NCI-H226 (cell line): Measurements from ENCODE around the gene DEPDC5.

ENCODE experiments used
- DNase-seq: peaks from one replicate; pipeline ENCODE4 v3.0.0-alpha.2; 2015

DEPDC5 gene

GRCh38 chr22:31927562-31927961, 173.7 kb downstream of the DEPDC5 start:
- no peak for DNase-seq

- DNase-seq: no peak
These were observed 175.5 kb downstream of the DEPDC5 start for GRCh38 chr22:31929167-31929930.

- no peak for DNase-seq
These were observed 179.0 kb downstream of the DEPDC5 start for GRCh38 chr22:31932863-31933262.

- no peak for DNase-seq
These were observed 179.6 kb downstream of the DEPDC5 start for GRCh38 chr22:31933406-31933805.

GRCh38 chr22:31933816-31934482, 180.1 kb downstream of the DEPDC5 start:
- DNase-seq: no peak

DNA sequence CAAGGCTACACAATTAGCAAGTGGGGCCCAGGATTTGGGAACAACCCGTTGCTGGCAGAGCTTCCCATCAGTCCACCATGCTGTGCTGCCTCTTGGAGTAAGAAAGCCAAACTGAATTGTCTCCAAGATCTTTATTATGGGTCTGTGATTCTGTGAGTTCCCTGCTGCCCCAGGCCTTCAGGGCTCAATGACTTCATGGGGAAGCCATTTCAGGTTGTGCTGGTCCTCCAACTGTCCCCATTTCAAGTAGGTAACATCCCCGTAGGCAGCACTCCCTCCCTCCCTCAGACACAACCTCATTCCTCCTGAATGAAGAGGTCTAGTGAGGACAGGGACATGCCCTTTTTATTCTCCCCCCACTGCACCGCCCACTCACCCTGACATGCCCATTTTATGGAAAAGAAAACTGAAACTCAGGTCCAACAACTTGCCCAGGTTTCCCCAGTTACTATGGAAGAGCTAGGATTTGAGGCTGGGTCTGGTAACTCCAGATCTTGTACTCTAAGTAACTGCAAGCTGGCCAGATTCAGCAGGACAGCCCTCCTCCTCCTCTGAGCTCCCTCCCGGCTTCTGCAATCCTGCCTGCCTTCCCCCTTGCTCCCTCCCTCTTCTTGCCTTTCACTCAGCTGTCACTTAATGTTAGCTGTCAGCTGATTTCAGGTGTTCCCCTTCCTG, 182.3 kb downstream of the DEPDC5 start:
- no peak for DNase-seq

- DNase-seq: no peak
These were observed 183.5 kb downstream of the DEPDC5 start for GRCh38 chr22:31937341-31937740.

- DNase-seq: no peak
These were observed 184.5 kb downstream of the DEPDC5 start for GRCh38 chr22:31938296-31938695.

DNA sequence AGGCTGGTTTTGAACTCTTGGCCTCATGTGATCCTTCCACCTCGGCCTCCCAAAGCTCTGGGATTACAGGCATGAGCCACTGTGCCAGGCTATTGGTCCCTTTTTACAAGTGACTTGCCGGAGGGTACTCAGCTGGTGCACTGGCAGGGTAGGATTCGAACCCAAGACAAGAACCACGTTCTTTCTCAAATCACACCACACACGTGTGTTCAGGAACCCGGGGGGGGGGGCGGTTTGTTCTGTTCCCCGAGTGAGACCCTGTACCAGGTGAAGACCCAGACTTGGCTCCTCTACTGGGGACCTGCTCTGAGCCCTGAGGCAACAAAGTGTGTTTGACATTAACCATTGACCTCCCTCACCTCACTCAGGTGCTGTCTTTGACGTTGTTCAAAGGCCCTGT, 186.7 kb downstream of the DEPDC5 start:
- DNase-seq: no peak

GRCh38 chr22:31942091-31942490, 188.3 kb downstream of the DEPDC5 start:
- DNase-seq: no peak

DNA sequence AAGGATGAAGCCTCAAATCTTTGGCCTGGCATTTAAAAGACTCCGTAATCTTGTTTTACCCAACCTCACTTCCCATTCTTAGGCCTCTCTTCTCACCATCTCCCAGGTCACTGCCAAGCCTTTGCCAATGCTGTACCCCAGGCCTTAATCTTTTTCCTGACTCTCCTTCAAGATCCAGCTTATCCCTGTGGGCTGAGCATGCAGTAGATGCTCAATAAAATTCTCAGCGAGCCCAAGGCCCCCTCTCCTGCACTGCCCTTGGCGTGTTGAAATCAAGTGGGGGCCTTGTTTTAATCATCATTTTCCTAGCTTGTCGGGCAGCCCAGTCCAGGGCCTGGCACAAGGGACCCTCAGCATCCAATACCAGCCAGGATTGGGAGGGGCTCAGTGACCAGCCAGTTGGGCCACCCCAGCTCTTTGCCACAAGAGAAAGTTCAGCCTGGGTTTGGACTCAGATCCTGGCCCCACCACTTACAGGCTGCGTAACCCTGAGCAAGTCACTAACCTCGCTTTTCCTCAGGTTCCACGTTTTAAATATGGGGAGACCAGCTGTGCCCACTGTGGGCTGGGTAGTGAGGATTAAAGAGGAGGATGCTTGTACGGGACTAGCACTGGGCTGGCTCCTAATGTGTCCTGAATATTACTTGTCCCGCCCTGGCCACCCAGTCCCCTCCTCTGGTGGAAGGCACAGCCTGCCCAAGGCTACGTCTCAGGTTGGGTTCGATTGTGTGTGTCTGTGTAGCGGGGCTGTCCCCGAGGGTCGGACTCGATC, 189.6 kb downstream of the DEPDC5 start:
- no peak for DNase-seq

DNA sequence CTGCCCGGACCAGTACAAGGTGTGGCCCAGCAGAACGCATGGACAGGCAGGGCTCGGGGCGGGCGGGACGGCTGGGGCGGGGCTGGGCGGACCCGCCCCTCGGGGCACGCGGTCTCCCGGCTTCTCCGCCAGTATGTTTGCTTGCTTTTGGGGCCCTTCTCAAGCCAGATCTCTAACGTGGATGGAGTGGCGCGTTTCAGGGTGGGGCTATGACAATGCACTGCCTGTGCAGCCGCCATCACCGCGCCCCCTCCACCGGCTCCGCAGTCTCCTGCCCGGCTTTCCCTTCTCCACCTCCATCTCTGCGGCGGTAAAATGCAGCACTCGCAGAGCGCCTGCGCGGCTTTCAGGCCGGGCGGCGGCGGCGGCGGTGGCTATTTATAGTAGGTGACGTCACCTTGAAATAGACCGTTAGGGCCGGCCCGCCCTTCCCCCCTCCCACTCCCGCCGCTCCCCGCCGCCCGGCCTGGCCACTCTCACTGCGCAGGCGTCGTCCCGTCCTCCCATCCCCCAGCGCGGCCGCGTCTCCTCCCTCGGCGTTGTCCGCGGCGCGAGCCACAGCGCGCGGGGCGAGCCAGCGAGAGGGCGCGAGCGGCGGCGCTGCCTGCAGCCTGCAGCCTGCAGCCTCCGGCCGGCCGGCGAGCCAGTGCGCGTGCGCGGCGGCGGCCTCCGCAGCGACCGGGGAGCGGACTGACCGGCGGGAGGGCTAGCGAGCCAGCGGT, 190.3 kb downstream of the DEPDC5 start, which contains the start of gene YWHAH:
TSS of gene YWHAH (plus strand) at position 558 of the 722 bp plus-strand sequence. CDS start 199 bp downstream, outside the sequence.
- DNase-seq: peak; percentile 61

DNA sequence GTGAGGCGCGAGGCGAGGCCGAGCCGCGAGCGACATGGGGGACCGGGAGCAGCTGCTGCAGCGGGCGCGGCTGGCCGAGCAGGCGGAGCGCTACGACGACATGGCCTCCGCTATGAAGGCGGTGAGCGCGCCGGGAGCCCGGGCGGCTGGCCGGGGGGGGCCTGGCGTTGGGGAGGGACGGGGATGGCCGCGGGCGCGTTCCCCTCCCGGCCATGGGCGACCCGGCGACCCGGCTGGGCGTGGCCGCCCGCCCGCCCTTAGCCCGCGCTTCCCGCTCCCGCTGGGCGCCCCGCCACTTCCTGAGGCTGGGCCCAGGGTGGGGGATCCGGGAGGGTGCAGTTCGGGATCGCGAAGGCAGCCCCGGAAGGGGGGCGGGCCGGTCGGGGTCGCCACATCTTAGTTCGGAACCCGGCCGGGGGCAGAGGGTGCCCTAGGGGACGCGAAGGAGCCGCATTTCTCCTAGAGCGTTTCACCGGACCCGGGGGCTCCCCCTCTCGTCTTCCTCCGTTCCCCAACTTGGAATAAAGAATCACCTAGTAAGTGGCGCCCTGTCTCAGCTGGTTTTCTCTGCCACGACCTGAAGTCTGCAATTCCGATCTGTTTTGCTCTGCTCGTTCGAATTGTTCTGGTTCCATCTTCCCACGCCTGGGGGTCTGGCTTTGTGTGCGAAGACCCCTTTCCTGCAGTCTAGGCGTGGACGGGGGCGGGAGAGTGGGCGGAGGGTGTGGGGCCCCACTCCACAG, 191.1 kb downstream of the DEPDC5 start:
- DNase-seq: peak; percentile 15

- no peak for DNase-seq
These were observed 191.6 kb downstream of the DEPDC5 start for GRCh38 chr22:31945443-31945855.

DNA sequence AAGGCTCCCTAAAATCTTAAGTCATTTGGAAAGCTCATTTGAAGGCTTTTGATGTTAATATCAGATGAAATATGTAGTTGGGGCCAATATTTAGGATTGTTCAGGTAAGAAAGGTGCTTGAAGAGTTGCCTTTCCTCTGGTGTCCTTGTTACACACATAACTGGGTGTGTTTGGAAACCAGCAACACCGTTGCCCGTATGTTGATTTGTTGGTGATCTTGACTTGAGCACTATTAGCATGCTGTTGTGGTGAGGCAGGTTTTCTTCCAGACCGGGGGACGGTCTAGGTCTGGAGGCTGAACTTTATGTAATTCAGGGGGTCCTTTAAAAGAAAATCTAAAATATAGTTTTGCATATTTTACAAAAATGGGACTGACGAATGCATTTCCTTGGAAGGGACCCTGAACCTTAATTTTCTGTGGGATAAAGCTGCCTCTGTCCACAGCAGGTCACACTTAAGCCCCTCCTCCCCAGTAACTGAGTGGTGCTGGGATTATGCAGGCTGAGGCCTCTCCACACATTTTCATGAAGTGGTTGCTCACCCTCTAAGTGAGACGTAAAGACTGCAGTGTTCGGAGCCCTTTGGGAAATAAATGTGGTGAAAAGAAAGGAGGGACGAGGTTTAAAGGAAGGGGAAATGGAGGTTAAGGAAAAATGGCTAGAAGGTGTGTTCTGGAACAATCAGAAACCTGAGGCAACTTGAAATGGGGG, 192.3 kb downstream of the DEPDC5 start:
- DNase-seq: no peak

- DNase-seq: no peak
These were observed 193.5 kb downstream of the DEPDC5 start for GRCh38 chr22:31947296-31947695.

DNA sequence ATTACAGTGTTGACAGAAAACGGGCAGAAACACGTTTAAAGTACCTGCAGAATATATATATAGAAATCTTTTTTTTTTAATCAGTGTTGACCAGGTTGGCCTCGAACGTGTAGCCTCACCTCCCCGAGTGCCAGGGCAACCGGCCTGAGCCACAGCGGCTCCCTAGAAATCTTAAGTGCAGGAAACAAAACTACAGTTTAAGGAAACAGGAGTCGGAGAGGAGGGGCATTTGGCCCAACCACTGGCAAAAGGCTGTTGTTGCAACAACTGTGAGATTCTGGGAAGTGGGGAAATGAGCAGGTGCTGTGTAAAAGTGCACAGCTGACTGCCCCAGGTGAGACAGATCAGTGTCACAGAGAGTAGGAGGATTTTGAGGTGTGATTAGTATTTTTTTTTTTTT, 194.2 kb downstream of the DEPDC5 start:
- DNase-seq: no peak

GRCh38 chr22:31950226-31950625, 196.4 kb downstream of the DEPDC5 start:
- no peak for DNase-seq

GRCh38 chr22:31951194-31952093, 197.6 kb downstream of the DEPDC5 start:
- no peak for DNase-seq

DNA sequence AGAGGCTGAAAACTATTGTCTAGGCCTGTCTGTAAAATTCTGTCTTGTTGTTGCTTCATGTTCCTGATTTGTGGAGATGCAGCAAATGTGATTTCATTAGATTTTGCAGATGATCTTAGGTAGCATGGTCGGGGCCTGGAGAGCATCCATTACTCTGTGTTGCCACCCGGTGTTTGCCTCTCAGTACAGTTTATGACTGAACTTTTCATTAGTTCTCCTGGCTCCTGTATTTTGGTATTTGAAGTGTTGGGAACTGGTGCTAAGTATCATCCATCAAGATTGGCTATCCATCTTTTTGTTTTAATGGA, 198.2 kb downstream of the DEPDC5 start:
- DNase-seq: no peak
